OCI-LY7 (cell line): Measurements from ENCODE around the gene FYN. TPM values are rescaled to one million over a fixed set of nuclear protein-coding genes. Genes with fewer than 3 reads are reported as not detected.

Experiments used
- BruUV-seq: library from RNA; stranded (reverse); fragments of 400-500 nt; replicated peaks from 2 replicates; lab custom pipeline; 2021; lab: Mats Ljungman, UMichigan
- CTCF ChIA-PET: fragments of 300-600 bp; sonication (Branson Sonifier 250); formaldehyde crosslinking; loops from one replicate; lab custom pipeline; 2022; ENCODE audit warnings: antibody characterized with exemption; ENCODE audit not compliant: unreplicated experiment; lab: Charles Lee
- POLR2A ChIA-PET: fragments of 300-600 bp; sonication (Branson Sonifier 250); formaldehyde crosslinking; loops from one replicate; lab custom pipeline; 2022; ENCODE audit warnings: antibody characterized with exemption; lab: Charles Lee
- DNase-seq: peaks from one replicate; pipeline ENCODE4 v3.0.0-alpha.2; 2015; ENCODE audit warnings: low spot score
- H2AFZ ChIP-seq: fragments of 200-600 bp; sonication (generic), shearing (Covaris generic); 2 replicates; pipeline ENCODE4 v1.6.1; 2014; ENCODE audit warnings: mild to moderate bottlenecking, antibody characterized with exemption, low read length, moderate library complexity
- H3K27ac ChIP-seq: fragments of 200-600 bp; sonication (generic); 2 replicates; pipeline ENCODE4 v1.5.1; 2014; ENCODE audit warnings: mixed run types, low read depth, mild to moderate bottlenecking, moderate library complexity, low read length, inconsistent platforms; ENCODE audit not compliant: poor library complexity, severe bottlenecking
- H3K36me3 ChIP-seq: fragments of 200-600 bp; sonication (generic); 2 replicates; pipeline ENCODE4 v1.6.1; 2014; ENCODE audit warnings: mild to moderate bottlenecking, antibody characterized with exemption, low read length, moderate library complexity, mixed read lengths; ENCODE audit not compliant: insufficient read depth
- H3K4me1 ChIP-seq: fragments of 200-600 bp; sonication (generic); 2 replicates; pipeline ENCODE4 v1.5.1; 2014; ENCODE audit warnings: mild to moderate bottlenecking, low read length; ENCODE audit not compliant: insufficient read depth, poor library complexity, severe bottlenecking
- H3K4me2 ChIP-seq: fragments of 200-600 bp; sonication (generic); 2 replicates; pipeline ENCODE4 v1.6.1; 2014; ENCODE audit warnings: mild to moderate bottlenecking, low read length
- H3K4me3 ChIP-seq: fragments of 200-600 bp; sonication (generic); 2 replicates; pipeline ENCODE4 v1.5.1; 2014; ENCODE audit warnings: mild to moderate bottlenecking, low read depth, low read length; ENCODE audit not compliant: poor library complexity, severe bottlenecking
- H3K79me2 ChIP-seq: fragments of 200-600 bp; sonication (generic); 2 replicates; pipeline ENCODE4 v1.6.1; 2016; ENCODE audit warnings: low read depth, mild to moderate bottlenecking, low read length, moderate library complexity, mixed read lengths; ENCODE audit not compliant: insufficient read depth
- H3K9me2 ChIP-seq: fragments of 200-600 bp; sonication (generic); 2 replicates; pipeline ENCODE4 v1.6.1; 2016; ENCODE audit warnings: mild to moderate bottlenecking, low read length, mixed read lengths; ENCODE audit not compliant: insufficient read depth
- H3K9me3 ChIP-seq: fragments of 200-600 bp; sonication (generic); 2 replicates; pipeline ENCODE4 v1.6.1; 2014; ENCODE audit warnings: mild to moderate bottlenecking, mixed run types, low read length, mixed read lengths
- H4K20me1 ChIP-seq: fragments of 200-600 bp; sonication (generic); 2 replicates; pipeline ENCODE4 v1.6.1; 2014; ENCODE audit warnings: mild to moderate bottlenecking, antibody characterized with exemption, low read length, moderate library complexity, mixed read lengths; ENCODE audit not compliant: insufficient read depth
- EZH2phosphoT487 ChIP-seq: fragments of 200-600 bp; sonication (generic); IDR thresholded peaks from 2 replicates; pipeline ENCODE4 v1.6.1; 2018; ENCODE audit warnings: low read depth, borderline replicate concordance, mild to moderate bottlenecking, mixed run types, antibody characterized with exemption, low read length, moderate library complexity, mixed read lengths
- intact Hi-C: fragments of 100-400 bp; cut with micrococcal nuclease; formaldehyde crosslinking; loops from one replicate; pipeline ENCODE4 v1.10.0; 2022; ENCODE audit not compliant: unreplicated experiment
- total RNA-seq, 2 experiments: library from RNA; depleted of rRNA in 1 of 2; stranded (reverse); fragments of >200 nt in 1 of 2; shearing (Covaris generic) in 1 of 2; gene quantifications; 2 replicates each; pipeline ENCODE4 v1.2.3, GENCODE V29; 2014 to 2022
- TF ChIP-seq, protein P1 (sequence below): fragments of 200-600 bp; sonication (generic); conservative IDR thresholded peaks from 2 replicates; pipeline ENCODE4 v1.5.1; 2014; ENCODE audit warnings: mild to moderate bottlenecking, antibody characterized with exemption, low read length, moderate library complexity, mixed read lengths

The FYN gene
- total RNA-seq, 2 experiments from 2014 or later = 57.3 to 92.9 TPM

DNA sequence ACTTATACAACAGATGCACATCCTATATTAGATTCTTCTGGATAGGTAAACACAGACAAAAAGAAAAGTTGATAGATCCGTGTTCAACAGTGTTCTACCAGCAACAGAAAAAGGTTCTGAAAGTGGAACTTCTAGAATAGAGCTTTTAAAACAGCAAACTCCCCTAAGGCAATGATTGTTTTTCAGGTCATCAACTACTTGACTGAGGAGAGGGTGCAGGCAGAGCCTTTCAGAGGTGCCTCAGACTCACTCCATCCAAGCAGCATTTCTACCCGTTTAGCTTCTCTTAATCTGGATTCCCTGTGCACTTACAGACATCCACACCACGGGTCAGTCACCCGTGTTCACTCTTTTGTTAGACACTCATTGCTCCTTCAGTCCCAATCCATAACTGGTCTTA, 28.9 kb downstream of the FYN start:
- ChIA-PET CTCF (no interaction called here), POLR2A (interaction anchor here (0.6 to 2.1 kb wide), 5 partner anchors 10 to 1817 kb away, joined by 3 to 20 read pairs (median 6); no protein-coding TSS in a partner anchor)
- no TSS peak for BruUV-seq
- Histone ChIP-seq H3K27ac (no peak overlapping the region), H2AFZ (no peak overlapping the region), H3K4me2 (peak overlapping the region; percentile 39), H3K4me1 (peaks cover 32% of the 10 kb centered on the region), H3K9me3 (no peaks in the 10 kb centered on the region), H3K36me3 (0 out of 2 replicates have a peak, but pooled peaks cover 8% of the 10 kb centered on the region), H4K20me1 (no peaks in the 10 kb centered on the region), H3K9me2 (no peaks in the 10 kb centered on the region), H3K4me3 (no peak overlapping the region), H3K79me2 (no peaks in the 10 kb centered on the region)
- TF ChIP-seq EZH2phosphoT487 = no peak
- intact Hi-C loops = loop anchor here (5.0 kb wide), 1 partner anchor 77 kb away; no protein-coding TSS in a partner anchor
- DNase-seq = no peak

DNA sequence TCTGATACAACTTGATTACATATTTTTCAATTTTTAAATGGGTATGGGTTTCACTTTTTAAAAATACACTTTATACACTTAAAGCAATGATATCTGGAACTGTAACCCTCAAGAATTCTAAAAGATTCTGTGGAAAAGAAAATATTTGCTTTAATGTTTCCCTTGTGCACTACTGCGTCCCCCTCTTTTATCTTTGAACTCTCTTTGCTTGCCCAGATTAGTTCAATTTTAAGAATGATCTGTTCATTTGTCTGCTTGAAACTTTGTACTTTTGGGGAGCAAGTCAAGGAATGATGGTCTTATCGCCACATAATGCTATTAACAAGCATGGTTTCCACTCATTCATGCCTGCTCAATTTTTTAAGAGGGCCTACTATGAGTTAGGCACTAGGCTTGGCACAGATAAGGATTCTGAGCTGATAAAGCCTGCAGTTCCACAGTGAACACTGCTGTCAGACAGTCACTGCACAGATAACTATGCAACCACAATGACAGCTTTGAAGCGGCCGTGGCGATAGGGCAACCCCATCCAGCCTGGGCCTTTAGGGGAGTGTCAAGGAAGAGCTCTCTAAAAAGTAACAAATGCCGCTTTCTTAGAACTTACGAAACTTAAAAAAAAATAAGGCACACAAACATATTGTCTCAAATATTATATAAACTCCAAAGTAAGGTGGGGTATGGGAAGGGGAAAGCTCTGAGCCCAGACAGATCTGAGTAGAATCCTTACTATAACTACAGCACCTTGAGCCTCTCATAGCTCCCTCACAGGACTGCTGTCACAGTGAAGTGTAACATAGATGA, 29.7 kb downstream of the FYN start:
- intact Hi-C loops = loop anchor here (5.0 kb wide), 1 partner anchor 76 kb away; no protein-coding TSS in a partner anchor
- Histone ChIP-seq H3K79me2 (no peaks in the 10 kb centered on the region), H3K9me3 (no peaks in the 10 kb centered on the region), H4K20me1 (no peaks in the 10 kb centered on the region), H3K4me1 (peaks cover 32% of the 10 kb centered on the region), H2AFZ (no peak overlapping the region), H3K36me3 (0 out of 2 replicates have a peak, but pooled peaks cover 8% of the 10 kb centered on the region), H3K9me2 (no peaks in the 10 kb centered on the region), H3K4me2 (no peak overlapping the region), H3K27ac (no peak overlapping the region), H3K4me3 (no peak overlapping the region)
- TF ChIP-seq, protein P1, sequence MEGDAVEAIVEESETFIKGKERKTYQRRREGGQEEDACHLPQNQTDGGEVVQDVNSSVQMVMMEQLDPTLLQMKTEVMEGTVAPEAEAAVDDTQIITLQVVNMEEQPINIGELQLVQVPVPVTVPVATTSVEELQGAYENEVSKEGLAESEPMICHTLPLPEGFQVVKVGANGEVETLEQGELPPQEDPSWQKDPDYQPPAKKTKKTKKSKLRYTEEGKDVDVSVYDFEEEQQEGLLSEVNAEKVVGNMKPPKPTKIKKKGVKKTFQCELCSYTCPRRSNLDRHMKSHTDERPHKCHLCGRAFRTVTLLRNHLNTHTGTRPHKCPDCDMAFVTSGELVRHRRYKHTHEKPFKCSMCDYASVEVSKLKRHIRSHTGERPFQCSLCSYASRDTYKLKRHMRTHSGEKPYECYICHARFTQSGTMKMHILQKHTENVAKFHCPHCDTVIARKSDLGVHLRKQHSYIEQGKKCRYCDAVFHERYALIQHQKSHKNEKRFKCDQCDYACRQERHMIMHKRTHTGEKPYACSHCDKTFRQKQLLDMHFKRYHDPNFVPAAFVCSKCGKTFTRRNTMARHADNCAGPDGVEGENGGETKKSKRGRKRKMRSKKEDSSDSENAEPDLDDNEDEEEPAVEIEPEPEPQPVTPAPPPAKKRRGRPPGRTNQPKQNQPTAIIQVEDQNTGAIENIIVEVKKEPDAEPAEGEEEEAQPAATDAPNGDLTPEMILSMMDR = no peak
- TF ChIP-seq EZH2phosphoT487 = no peak
- ChIA-PET CTCF (interaction anchor here (0.6 kb wide), 1 partner anchor 111 kb away, joined by 7 read pairs; no protein-coding TSS in a partner anchor), POLR2A (interaction anchor here (0.6 to 2.1 kb wide), 7 partner anchors 10 to 1817 kb away, joined by 3 to 20 read pairs (median 4); no protein-coding TSS in a partner anchor)
- DNase-seq = no peak
- no TSS peak for BruUV-seq

DNA sequence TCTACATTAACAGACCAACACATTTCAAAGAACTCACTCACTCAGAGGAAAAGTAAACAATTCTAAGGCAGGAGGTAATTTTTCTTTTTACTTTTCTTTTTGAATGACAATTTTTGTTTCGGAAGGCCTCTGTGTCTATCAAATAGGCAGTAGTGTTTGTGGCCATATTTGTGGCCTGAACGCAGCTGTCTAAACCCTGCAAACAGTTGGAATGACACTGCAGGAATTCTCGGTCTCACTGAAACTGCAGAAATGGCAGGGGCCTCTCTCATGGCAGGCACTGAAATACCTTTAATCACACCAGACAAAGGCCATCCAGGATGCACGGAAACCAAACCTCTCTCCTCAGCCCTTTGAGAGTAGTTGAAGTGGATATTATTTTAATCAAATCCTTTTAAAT, 30.4 kb downstream of the FYN start:
- H3K4me1 ChIP-seq = peaks cover 32% of the 10 kb centered on the region
- no peak overlapping the region for H2AFZ ChIP-seq
- H4K20me1 ChIP-seq = no peaks in the 10 kb centered on the region
- H3K79me2 ChIP-seq = no peaks in the 10 kb centered on the region
- H3K4me3 ChIP-seq = no peak overlapping the region
- 0 out of 2 replicates have a peak, but pooled peaks cover 8% of the 10 kb centered on the region for H3K36me3 ChIP-seq
- no peak for DNase-seq
- no peak overlapping the region for H3K27ac ChIP-seq
- BruUV-seq = no TSS peak
- intact Hi-C loops = loop anchor here (5.0 kb wide), 1 partner anchor 76 kb away; no protein-coding TSS in a partner anchor
- H3K9me2 ChIP-seq = no peaks in the 10 kb centered on the region
- TF ChIP-seq, protein P1 = no peak
- TF ChIP-seq EZH2phosphoT487 = no peak
- POLR2A ChIA-PET = interaction anchor here (1.0 to 2.1 kb wide), 3 partner anchors 10 to 25 kb away, joined by 3 to 20 read pairs (median 4); no protein-coding TSS in a partner anchor
- no peaks in the 10 kb centered on the region for H3K9me3 ChIP-seq
- H3K4me2 ChIP-seq = no peak overlapping the region
- CTCF ChIA-PET = no interaction called here
